RWPE2 (cell line): ENCODE results near the gene TBC1D1.
A peak's percentile ranks its signal among the peaks of the same experiment; 100 is the strongest.

Experiments used
- ATAC-seq: fragments of 200-7000 bp; cut with Tn5 transposase; 3 replicates; pipeline ENCODE4 v1.9.1; 2021; ENCODE audit warnings: low read depth
- DNase-seq: peaks from one replicate; pipeline ENCODE4 v3.0.0-alpha.2; 2020; ENCODE audit warnings: low spot score
- H3K27ac ChIP-seq: fragments of 450-650 bp; 2 replicates; pipeline ENCODE4 v1.5.1; 2017; ENCODE audit warnings: mild to moderate bottlenecking; ENCODE audit not compliant: poor library complexity, severe bottlenecking
- H3K27me3 ChIP-seq: fragments of 250-450 bp; sonication (Bioruptor Pico); 2 replicates; pipeline ENCODE4 v1.5.1; 2021; ENCODE audit warnings: mild to moderate bottlenecking, moderate library complexity; ENCODE audit not compliant: insufficient read depth, poor library complexity, severe bottlenecking
- H3K36me3 ChIP-seq: fragments of 250-450 bp; sonication (Bioruptor Pico); 2 replicates; pipeline ENCODE4 v1.5.1; 2020; ENCODE audit warnings: low read depth, mild to moderate bottlenecking, moderate library complexity
- H3K4me1 ChIP-seq: fragments of 250-450 bp; sonication (Bioruptor Pico); 2 replicates; pipeline ENCODE4 v1.5.1; 2021; ENCODE audit warnings: mild to moderate bottlenecking, moderate library complexity; ENCODE audit not compliant: insufficient read depth, poor library complexity, severe bottlenecking
- H3K4me3 ChIP-seq: fragments of 250-450 bp; sonication (Bioruptor Pico); 2 replicates; pipeline ENCODE4 v1.5.1; 2021; ENCODE audit warnings: mild to moderate bottlenecking, moderate library complexity; ENCODE audit not compliant: severe bottlenecking
- H3K9me3 ChIP-seq: fragments of 250-450 bp; sonication (Bioruptor Pico); 2 replicates; pipeline ENCODE4 v1.5.1; 2021; ENCODE audit warnings: mild to moderate bottlenecking, moderate library complexity; ENCODE audit not compliant: severe bottlenecking
- TF ChIP-seq, protein P1 (sequence below): fragments of 450-650 bp; IDR thresholded peaks from one replicate; pipeline ENCODE4 v1.5.1; 2017; ENCODE audit warnings: mild to moderate bottlenecking, moderate library complexity; ENCODE audit not compliant: poor library complexity, severe bottlenecking

The TBC1D1 gene

DNA sequence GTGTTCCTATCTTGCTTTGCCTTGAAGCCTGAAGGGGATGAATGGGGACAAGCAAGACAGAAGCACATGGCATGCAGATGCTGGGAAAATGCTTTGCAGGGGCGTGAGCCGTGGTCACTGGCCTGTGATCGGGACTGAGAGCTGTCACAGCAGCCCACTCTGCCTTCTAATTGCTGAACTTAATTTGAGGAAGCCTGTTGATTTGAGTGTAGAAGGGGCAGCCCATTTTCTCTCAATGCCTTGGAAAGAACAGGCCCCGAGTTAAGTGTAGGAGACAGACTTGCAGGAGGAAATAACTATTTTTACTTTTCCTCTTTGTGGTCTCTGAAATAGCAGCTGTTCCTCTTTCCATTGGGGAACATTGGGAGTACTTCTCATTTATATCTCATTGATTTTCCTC lies 26.1 kb upstream of the TBC1D1 start:
- Histone ChIP-seq H3K4me3 (no peak overlapping the region), H3K9me3 (no peaks in the 10 kb centered on the region), H3K27ac (no peak overlapping the region), H3K27me3 (no peaks in the 10 kb centered on the region), H3K36me3 (peaks cover 37% of the 10 kb centered on the region), H3K4me1 (no peaks in the 10 kb centered on the region)
- DNase-seq = no peak
- no peak for ATAC-seq
- TF ChIP-seq, protein P1, sequence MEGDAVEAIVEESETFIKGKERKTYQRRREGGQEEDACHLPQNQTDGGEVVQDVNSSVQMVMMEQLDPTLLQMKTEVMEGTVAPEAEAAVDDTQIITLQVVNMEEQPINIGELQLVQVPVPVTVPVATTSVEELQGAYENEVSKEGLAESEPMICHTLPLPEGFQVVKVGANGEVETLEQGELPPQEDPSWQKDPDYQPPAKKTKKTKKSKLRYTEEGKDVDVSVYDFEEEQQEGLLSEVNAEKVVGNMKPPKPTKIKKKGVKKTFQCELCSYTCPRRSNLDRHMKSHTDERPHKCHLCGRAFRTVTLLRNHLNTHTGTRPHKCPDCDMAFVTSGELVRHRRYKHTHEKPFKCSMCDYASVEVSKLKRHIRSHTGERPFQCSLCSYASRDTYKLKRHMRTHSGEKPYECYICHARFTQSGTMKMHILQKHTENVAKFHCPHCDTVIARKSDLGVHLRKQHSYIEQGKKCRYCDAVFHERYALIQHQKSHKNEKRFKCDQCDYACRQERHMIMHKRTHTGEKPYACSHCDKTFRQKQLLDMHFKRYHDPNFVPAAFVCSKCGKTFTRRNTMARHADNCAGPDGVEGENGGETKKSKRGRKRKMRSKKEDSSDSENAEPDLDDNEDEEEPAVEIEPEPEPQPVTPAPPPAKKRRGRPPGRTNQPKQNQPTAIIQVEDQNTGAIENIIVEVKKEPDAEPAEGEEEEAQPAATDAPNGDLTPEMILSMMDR = no peak

GRCh38 chr4:37865450-37865849 lies 25.4 kb upstream of the TBC1D1 start:
- Histone ChIP-seq H3K9me3 (no peaks in the 10 kb centered on the region), H3K4me3 (no peak overlapping the region), H3K27me3 (no peaks in the 10 kb centered on the region), H3K36me3 (peaks cover 30% of the 10 kb centered on the region), H3K27ac (no peak overlapping the region), H3K4me1 (no peaks in the 10 kb centered on the region)
- ATAC-seq (no peak), DNase-seq (no peak)
- TF ChIP-seq, protein P1 = no peak

DNA sequence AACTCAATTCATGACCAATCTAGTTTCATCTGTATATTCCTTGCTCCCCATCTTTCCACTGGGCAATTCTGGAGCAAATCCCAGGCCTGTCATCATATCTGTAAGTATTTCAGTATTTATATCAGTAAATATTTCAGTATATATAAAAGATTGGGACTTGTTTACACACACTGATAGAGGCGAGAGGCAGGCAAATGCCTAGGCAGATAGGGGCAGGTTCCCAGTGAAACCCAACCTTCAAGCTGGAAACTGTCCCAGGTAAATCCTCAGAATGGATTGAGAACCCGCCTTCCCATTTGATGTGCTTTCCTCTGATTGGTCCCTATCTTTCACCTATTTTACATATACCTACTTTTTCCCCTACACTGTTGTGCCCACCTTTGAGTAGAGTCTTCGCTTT lies 23.8 kb upstream of the TBC1D1 start:
- H3K9me3 ChIP-seq = no peaks in the 10 kb centered on the region
- no peaks in the 10 kb centered on the region for H3K4me1 ChIP-seq
- DNase-seq = no peak
- peaks cover 14% of the 10 kb centered on the region for H3K36me3 ChIP-seq
- H3K4me3 ChIP-seq = no peak overlapping the region
- ATAC-seq = no peak
- H3K27ac ChIP-seq = no peak overlapping the region
- H3K27me3 ChIP-seq = no peaks in the 10 kb centered on the region
- TF ChIP-seq, protein P1 = no peak

- Histone ChIP-seq H3K4me3 (no peak overlapping the region), H3K9me3 (no peaks in the 10 kb centered on the region), H3K27me3 (no peaks in the 10 kb centered on the region), H3K4me1 (peaks cover 10% of the 10 kb centered on the region), H3K36me3 (0 out of 2 replicates have a peak, but pooled peaks cover 4% of the 10 kb centered on the region), H3K27ac (no peak overlapping the region)
- TF ChIP-seq, protein P1 = no peak
- no peak for DNase-seq
- ATAC-seq = no peak
Observed at GRCh38 chr4:37868238-37868637, 22.6 kb upstream of the TBC1D1 start.

- Histone ChIP-seq H3K27ac (peak overlapping the region; percentile 26), H3K27me3 (no peaks in the 10 kb centered on the region), H3K9me3 (no peaks in the 10 kb centered on the region), H3K36me3 (no peaks in the 10 kb centered on the region), H3K4me3 (no peak overlapping the region), H3K4me1 (peaks cover 10% of the 10 kb centered on the region)
- ATAC-seq (no peak), DNase-seq (no peak)
- TF ChIP-seq, protein P1 = no peak
Observed at GRCh38 chr4:37872310-37872988, 18.4 kb upstream of the TBC1D1 start.
